Mucosa of rectum (tissue), 2 donors: Measurements from ENCODE around the gene PIKFYVE.

Experiments
- H3K27ac ChIP-seq, 2 donors: one replicate each; pipeline ENCODE4 v1.7.0; 2013; ENCODE audit warnings: inconsistent platforms in 2 of 2, low read depth in 2 of 2, low read length in 2 of 2
- H3K27me3 ChIP-seq, 2 donors: one replicate each; pipeline ENCODE4 v1.7.0; 2013; ENCODE audit warnings: low read length in 2 of 2; ENCODE audit not compliant: control insufficient read depth in 2 of 2, insufficient read depth in 2 of 2
- H3K36me3 ChIP-seq, 2 donors: one replicate each; pipeline ENCODE4 v1.7.0; 2013; ENCODE audit warnings: low read length in 2 of 2; ENCODE audit not compliant: control insufficient read depth in 2 of 2, insufficient read depth in 2 of 2
- H3K4me1 ChIP-seq, 2 donors: one replicate each; pipeline ENCODE4 v1.7.0; 2013; ENCODE audit warnings: low read length in 2 of 2, mild to moderate bottlenecking in 1 of 2; ENCODE audit not compliant: control insufficient read depth in 2 of 2, insufficient read depth in 2 of 2
- H3K4me3 ChIP-seq, 2 donors: one replicate each; pipeline ENCODE4 v1.7.0; 2013; ENCODE audit warnings: low read length in 2 of 2
- H3K9ac ChIP-seq, 2 donors: one replicate each; pipeline ENCODE4 v1.7.0; 2013; ENCODE audit warnings: low read length in 2 of 2, low read depth in 1 of 2, mild to moderate bottlenecking in 1 of 2
- H3K9me3 ChIP-seq, 2 donors: one replicate each; pipeline ENCODE4 v1.7.0; 2013; ENCODE audit warnings: low read length in 2 of 2; ENCODE audit not compliant: control insufficient read depth in 2 of 2
- donor health status: healthy.
- donor health status: Normal muscosa, but diverticular disease.

PIKFYVE gene

DNA sequence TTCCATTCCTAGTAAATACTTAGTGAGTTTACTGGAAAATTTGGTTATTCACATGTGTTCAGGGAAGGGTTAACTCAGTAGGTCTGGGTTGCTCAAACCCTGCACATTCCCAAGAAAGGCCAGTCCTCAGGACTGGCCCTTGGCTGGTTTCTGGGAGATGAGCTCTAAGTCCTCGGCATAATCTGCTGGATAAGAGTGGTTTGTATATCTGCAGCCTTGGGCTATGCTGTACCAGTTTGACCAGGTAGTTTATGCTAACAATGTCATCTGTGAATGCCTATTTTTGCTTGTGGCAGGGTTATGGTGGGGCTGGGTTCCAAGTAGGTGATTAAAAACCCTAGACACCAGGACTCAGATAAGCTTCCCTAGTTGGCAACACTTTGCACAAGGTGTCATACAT lies 133.1 kb downstream of the PIKFYVE start:
- Histone ChIP-seq H3K4me1 (no peaks in the 10 kb centered on the region), H3K9ac (no peak overlapping the region), H3K27ac (no peak overlapping the region), H3K36me3 (no peaks in the 10 kb centered on the region), H3K4me3 (no peak overlapping the region), H3K9me3 (no peaks in the 10 kb centered on the region), H3K27me3 (peaks cover 0 to 3% of the 10 kb centered on the region in 2 donors)

DNA sequence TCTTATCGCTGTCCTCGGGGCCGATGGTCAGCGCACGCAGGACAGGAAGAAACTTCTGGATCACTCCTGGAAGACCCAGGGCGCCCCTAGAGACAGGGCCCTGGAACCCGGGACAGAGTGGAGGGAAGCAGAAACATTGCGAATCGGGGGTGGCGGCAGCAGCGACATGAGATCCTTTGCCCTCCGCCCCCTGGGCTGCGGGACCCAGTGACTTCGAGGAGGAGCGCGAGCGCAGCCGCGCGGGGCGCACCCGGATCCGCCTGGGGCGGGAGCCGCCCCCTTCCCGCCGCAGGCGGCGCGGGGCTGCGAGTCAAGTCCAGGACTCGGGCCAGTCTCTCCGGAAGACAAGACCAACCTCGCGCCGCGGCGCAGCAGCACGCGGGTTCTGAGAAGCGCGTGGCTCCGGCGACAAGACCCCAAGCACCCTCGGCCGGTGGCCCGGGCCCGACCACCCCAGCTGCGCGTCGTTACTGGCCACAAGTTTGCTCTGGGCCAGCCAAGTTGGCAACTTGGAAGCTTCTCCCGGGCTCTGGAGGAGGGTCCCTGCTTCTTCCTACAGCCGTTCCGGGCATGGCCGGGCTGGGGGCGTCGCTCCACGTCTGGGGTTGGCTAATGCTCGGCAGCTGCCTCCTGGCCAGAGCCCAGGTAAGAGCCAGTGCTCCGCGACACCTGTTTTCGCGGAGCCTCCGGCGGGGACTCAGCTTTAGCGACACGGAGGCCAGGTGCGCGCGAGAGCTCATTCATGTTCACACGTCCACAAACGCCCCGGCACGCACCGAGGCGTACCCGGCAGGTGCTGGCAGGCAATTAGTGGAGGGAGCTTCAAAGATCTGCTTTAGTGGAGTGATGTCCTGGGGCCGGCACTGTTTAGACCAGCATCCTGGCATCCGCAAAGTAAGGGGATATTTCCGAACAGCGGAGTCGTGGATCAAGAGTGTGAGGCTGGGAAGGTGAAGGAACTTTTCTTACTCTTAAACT lies 140.7 kb downstream of the PIKFYVE start, which contains the start of gene PTH2R:
TSS of gene PTH2R (plus strand) at position 319 of the 978 bp plus-strand sequence. CDS start at position 571, 252 bp downstream.
- Histone ChIP-seq H3K4me3 (no peak within 1 kb of the TSS), H3K27ac (no peak within 1 kb of the TSS), H3K27me3 (peaks cover 19% of the 10 kb centered on the region in 2 donors), H3K36me3 (no peaks in the 10 kb centered on the region), H3K9ac (no peak within 1 kb of the TSS), H3K4me1 (no peaks in the 10 kb centered on the region), H3K9me3 (no peaks in the 10 kb centered on the region)

DNA sequence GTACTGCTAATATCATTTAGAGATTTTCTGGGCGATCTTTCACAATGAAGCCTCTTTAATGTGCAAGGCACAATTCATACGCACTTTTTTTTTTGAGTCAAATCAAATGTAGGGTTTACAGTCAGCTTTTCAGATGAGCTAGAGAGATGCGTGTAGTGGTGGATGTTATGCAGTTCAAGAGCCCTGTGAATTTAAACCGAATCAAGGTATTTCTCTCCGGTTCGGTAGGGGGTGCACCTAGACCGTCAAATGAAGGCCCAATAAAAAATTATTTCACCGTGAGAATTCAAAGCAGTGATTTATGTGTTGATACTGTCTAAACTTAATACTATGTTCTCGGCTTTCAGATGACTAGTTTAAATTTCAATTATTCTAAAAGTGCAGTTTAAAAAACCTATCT lies 141.6 kb downstream of the PIKFYVE start:
- Histone ChIP-seq H3K27me3 (peaks cover 17 to 19% of the 10 kb centered on the region in 2 donors), H3K27ac (no peak overlapping the region), H3K9me3 (no peaks in the 10 kb centered on the region), H3K4me3 (no peak overlapping the region), H3K36me3 (no peaks in the 10 kb centered on the region), H3K4me1 (no peaks in the 10 kb centered on the region), H3K9ac (no peak overlapping the region)
